H1 (cell line): ENCODE data around the gene CDC42EP2. TPM values are rescaled to one million over a fixed set of nuclear protein-coding genes. Genes with fewer than 3 reads are reported as not detected.

Experiments used
- RNF2 ChIP-seq: fragments of 200-900, 300-1000 bp; sonication (generic); IDR thresholded peaks from 2 replicates; pipeline ENCODE4 v1.7.1; 2016; ENCODE audit warnings: borderline replicate concordance, low read depth, mild to moderate bottlenecking, antibody characterized with exemption, low read length; ENCODE audit not compliant: poor library complexity, severe bottlenecking; ENCODE audit errors: missing control alignments
- polyA plus RNA-seq, 7 experiments: library from polyadenylated mRNA; depleted of rRNA in 3 of 7; stranded (reverse) in 5 of 7; unstranded in 2 of 7; fragments of >200 nt in 5 of 7; fragments of 200-250 nt in 2 of 7; gene quantifications; 1 replicate in 5 of 7; 2 replicates in 1 of 7; 4 replicates in 1 of 7; pipeline versions ENCODE4 v1.2.1 to v1.2.3, GENCODE V29; 2011 to 2013; ENCODE audit warnings: missing spikeins in 2 of 7, mixed read lengths in 2 of 7
- total RNA-seq: library from RNA; stranded (reverse); fragmentation: NEBNext Ultra II Directional; extraction: Animal tissue kit (Norgen Biotek cat#: 25700); gene quantifications from 2 replicates; pipeline ENCODE4 v1.2.1, GENCODE V29; 2021

The CDC42EP2 gene
- total and polyA plus RNA-seq, 2 of the 8 experiments (the other 6 are each of a cell fraction or from before 2014, with no cell fraction given): 11.8 to 13.3 TPM

GRCh38 chr11:65280646-65281045, 34.0 kb upstream of the CDC42EP2 start (continued):
- no peak for TF ChIP-seq RNF2
